HepG2 (cell line): ENCODE results near the gene U2AF2. TPM values are rescaled to one million over a fixed set of nuclear protein-coding genes. Genes with fewer than 3 reads are reported as not detected.

Experiments
- ARID5B ChIP-seq: IDR thresholded peaks from 2 replicates; pipeline ENCODE4 v1.4.0; 2020; ENCODE audit warnings: mild to moderate bottlenecking, missing genetic modification reagents
- GRHL1 ChIP-seq: sonication (generic); formaldehyde crosslinking; conservative IDR thresholded peaks from 2 replicates; pipeline ENCODE4 v1.8.0; 2022; ENCODE audit warnings: missing genetic modification reagents
- HNRNPH1 ChIP-seq: fragments of 200-400 bp; formaldehyde crosslinking; optimal IDR thresholded peaks from 2 replicates; pipeline ENCODE3; 2017; ENCODE audit warnings: mild to moderate bottlenecking, low read depth, low read length
- IRF2 ChIP-seq: IDR thresholded peaks from 2 replicates; pipeline ENCODE4 v1.6.1; 2018; ENCODE audit warnings: missing genetic modification reagents, missing compliant biosample characterization
- JUNB ChIP-seq: sonication (generic); formaldehyde crosslinking; IDR thresholded peaks from 2 replicates; pipeline ENCODE4 v1.8.0; 2022; ENCODE audit warnings: missing genetic modification reagents, mild to moderate bottlenecking, borderline replicate concordance
- MBD4 ChIP-seq: IDR thresholded peaks from 2 replicates; pipeline ENCODE4 v1.6.1; 2012; ENCODE audit warnings: low read length, inconsistent platforms, borderline replicate concordance
- NR2F1 ChIP-seq, 2 experiments: fragments of 450-650 bp in 1 of 2; formaldehyde crosslinking in 1 of 2; IDR thresholded peaks; 2 replicates each; pipeline versions ENCODE4 v1.5.0 to v1.6.1; 2016 to 2020; ENCODE audit warnings: mild to moderate bottlenecking in 1 of 2, missing compliant biosample characterization in 1 of 2, missing genetic modification reagents in 1 of 2, moderate library complexity in 1 of 2
- SIX1 ChIP-seq: sonication (generic); formaldehyde crosslinking; IDR thresholded peaks from 2 replicates; pipeline ENCODE4 v1.4.0; 2020; ENCODE audit warnings: missing genetic modification reagents, borderline replicate concordance
- ZBTB25 ChIP-seq: IDR thresholded peaks from 2 replicates; pipeline ENCODE4 v1.6.1; 2018; ENCODE audit warnings: missing genetic modification reagents
- ZBTB37 ChIP-seq: sonication (generic); formaldehyde crosslinking; IDR thresholded peaks from 2 replicates; pipeline ENCODE4 v1.4.0; 2020; ENCODE audit warnings: mild to moderate bottlenecking, missing genetic modification reagents
- ZKSCAN5 ChIP-seq: sonication (generic); formaldehyde crosslinking; IDR thresholded peaks from 2 replicates; pipeline ENCODE4 v1.5.1; 2020; ENCODE audit warnings: mild to moderate bottlenecking, missing genetic modification reagents
- ZNF232 ChIP-seq: sonication (generic); formaldehyde crosslinking; IDR thresholded peaks from 2 replicates; pipeline ENCODE4 v1.4.0; 2020; ENCODE audit warnings: missing genetic modification reagents, borderline replicate concordance
- ZNF335 ChIP-seq: sonication (generic); formaldehyde crosslinking; IDR thresholded peaks from 2 replicates; pipeline ENCODE4 v1.4.0; 2020; ENCODE audit warnings: missing genetic modification reagents
- ZNF543 ChIP-seq: sonication (generic); formaldehyde crosslinking; IDR thresholded peaks from 2 replicates; pipeline ENCODE4 v1.4.0; 2020; ENCODE audit warnings: mild to moderate bottlenecking, missing genetic modification reagents
- ZNF619 ChIP-seq: sonication (generic); formaldehyde crosslinking; IDR thresholded peaks from 2 replicates; pipeline ENCODE4 v1.4.0; 2020; ENCODE audit warnings: mild to moderate bottlenecking, missing genetic modification reagents
- ZNF652 ChIP-seq: IDR thresholded peaks from 2 replicates; pipeline ENCODE4 v1.6.1; 2016; ENCODE audit warnings: low read depth, borderline replicate concordance
- ZNF674 ChIP-seq: sonication (generic); formaldehyde crosslinking; IDR thresholded peaks from 2 replicates; pipeline ENCODE4 v1.5.0; 2020; ENCODE audit warnings: low read depth, mild to moderate bottlenecking, missing genetic modification reagents
- ZNF772 ChIP-seq: sonication (generic); formaldehyde crosslinking; IDR thresholded peaks from 2 replicates; pipeline ENCODE4 v1.5.0; 2020; ENCODE audit warnings: mild to moderate bottlenecking, missing genetic modification reagents
- ZNF775 ChIP-seq: sonication (generic); formaldehyde crosslinking; IDR thresholded peaks from 2 replicates; pipeline ENCODE4 v1.4.0; 2020; ENCODE audit warnings: missing genetic modification reagents, mild to moderate bottlenecking, moderate library complexity, borderline replicate concordance
- ZNF839 ChIP-seq: sonication (generic); formaldehyde crosslinking; IDR thresholded peaks from 2 replicates; pipeline ENCODE4 v1.4.0; 2020; ENCODE audit warnings: missing genetic modification reagents, mild to moderate bottlenecking, borderline replicate concordance
- ZNF878 ChIP-seq: sonication (generic); formaldehyde crosslinking; IDR thresholded peaks from 2 replicates; pipeline ENCODE4 v1.8.1; 2023; ENCODE audit warnings: mild to moderate bottlenecking, missing genetic modification reagents, moderate library complexity
- polyA plus RNA-seq, 8 experiments: library from polyadenylated mRNA; depleted of rRNA in 3 of 8; stranded (reverse) in 7 of 8; unstranded in 1 of 8; fragments of >200 nt; fragmentation: Illumina TruSeq in 4 of 8; extraction: Trizol in 4 of 8; gene quantifications; 2 replicates each; pipeline versions ENCODE4 v1.2.1 to v1.2.3, GENCODE V29; 2011 to 2016; ENCODE audit warnings: low read depth in 4 of 8, missing spikeins in 1 of 8, mixed read lengths in 1 of 8; ENCODE audit not compliant: insufficient read depth in 1 of 8
- total RNA-seq, 5 experiments: library from RNA; depleted of rRNA; stranded (reverse); fragments of >200 nt; fragmentation: Illumina TruSeq; extraction: Trizol; gene quantifications; 2 replicates each; pipeline ENCODE4 v1.2.3, GENCODE V29; 2016; ENCODE audit warnings: low read depth in 1 of 5

Gene U2AF2
- total and polyA plus RNA-seq, 2 of the 13 experiments (the other 11 are each of a cell fraction or from before 2014, with no cell fraction given), result 84.3 to 124 TPM

- no peak for TF ChIP-seq GRHL1 (CRISPR knock-in tag)
- no peak for TF ChIP-seq NR2F1 (CRISPR knock-in tag; IDR thresholded peaks at IDR 0.05)
- TF ChIP-seq ZNF772, result peak; percentile 68
- TF ChIP-seq ZNF674 (CRISPR knock-in tag), result no peak
- TF ChIP-seq JUNB (CRISPR knock-in tag), result no peak
- TF ChIP-seq ZNF619 (CRISPR knock-in tag), result peak; percentile 42; the same call in 1 of the 2 replicates
- no peak for TF ChIP-seq ZNF232
- peak; percentile 90 for TF ChIP-seq ZNF775
- peak; percentile 25 for TF ChIP-seq HNRNPH1
- TF ChIP-seq ZNF839 (CRISPR knock-in tag), result no peak
- TF ChIP-seq MBD4, result no peak
- TF ChIP-seq SIX1 (CRISPR knock-in tag), result no peak
- TF ChIP-seq ZNF335 (CRISPR knock-in tag), result peak; percentile 65; the same call in 1 of the 2 replicates
- 0 out of 2 replicates have a peak, but pooled peaks have one; percentile 57 for TF ChIP-seq ZNF878 (CRISPR knock-in tag)
- no peak for TF ChIP-seq ZKSCAN5
- TF ChIP-seq ZBTB25 (CRISPR knock-in tag), result peak; percentile 90
- TF ChIP-seq ZNF652, result no peak
- no peak for TF ChIP-seq ZBTB37 (CRISPR knock-in tag)
- peak; percentile 81 for TF ChIP-seq IRF2 (CRISPR knock-in tag)
- TF ChIP-seq ARID5B (CRISPR knock-in tag), result peak; percentile 32; the same call in 1 of the 2 replicates
- TF ChIP-seq ZNF543 (CRISPR knock-in tag), result peak; percentile 80; the same call in 1 of the 2 replicates
Measured at GRCh38 chr19:55643003-55643886, 11.6 kb upstream of the U2AF2 start, which contains the start of gene ZNF581 (continued).
